Germinal center (tissue), 1 donor: ENCODE results near the gene TMEM109.
"Not testable (repeated sequence)": the region's sequence is repeated elsewhere in the genome, so short reads cannot be mapped to it uniquely, and the experiment has no call there.

Source experiments
- DNase-seq: peaks from one replicate; pipeline ENCODE4 v3.0.0; 2012; ENCODE audit warnings: mixed read lengths, low spot score

The TMEM109 gene

DNA sequence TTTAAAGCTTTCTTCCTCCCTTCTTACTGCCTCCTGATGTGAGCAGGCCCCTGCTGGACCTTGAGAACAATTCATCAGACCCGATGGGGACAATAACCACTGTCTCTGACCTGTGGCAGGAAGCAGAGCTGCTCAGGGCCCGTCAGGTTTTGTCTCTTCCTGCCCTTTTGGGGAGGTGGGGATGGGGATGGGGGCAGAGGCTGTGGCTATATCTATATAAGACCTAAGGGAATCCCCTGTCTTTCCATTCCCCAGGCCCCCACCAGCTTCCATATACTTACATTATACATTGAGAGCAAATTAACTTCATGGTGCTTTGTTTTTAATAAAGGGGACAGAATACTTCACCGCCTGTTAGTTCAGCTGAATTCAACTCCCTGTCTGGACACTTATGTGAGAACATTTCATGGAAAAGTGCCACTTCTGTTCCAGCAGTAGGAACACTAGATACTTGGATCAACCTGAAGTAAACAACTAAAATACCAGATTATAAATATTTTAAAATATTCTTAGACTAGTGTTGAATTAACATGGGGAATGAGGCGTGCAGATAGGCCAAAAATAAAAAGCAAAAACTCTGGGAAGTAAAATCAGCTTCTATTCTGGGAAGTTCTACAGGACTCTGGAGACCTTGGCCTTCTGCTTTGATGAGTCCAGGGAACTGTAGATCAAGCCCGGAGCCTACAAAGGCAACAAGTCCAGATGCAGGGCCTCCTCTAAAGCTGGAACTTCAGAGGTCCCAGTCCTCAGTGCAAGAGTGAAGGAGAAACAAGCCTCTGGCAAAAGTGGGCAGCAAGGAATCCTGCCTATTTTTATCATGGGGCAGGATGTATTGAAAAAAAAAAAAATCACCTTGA is 35.5 kb upstream of the TMEM109 start:
- no peak for DNase-seq

DNA sequence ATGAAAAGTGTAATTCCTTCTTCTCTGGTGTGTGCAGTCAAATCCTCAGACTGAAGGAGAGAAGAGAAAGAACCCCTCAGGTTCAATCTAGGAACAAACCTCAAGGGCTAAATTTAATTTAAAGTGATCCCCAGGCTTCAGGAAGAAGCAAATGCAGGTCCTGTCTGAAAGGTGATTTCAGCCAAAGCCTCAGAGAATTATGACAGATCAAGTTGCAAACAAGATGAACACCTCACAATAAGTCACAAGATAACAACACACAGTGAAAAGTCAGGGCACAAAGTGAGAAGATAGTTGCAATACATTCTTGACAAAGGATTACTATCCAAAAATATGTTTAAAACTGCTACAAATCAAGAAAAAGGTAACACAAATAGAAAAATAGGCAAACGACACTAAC is 34.9 kb upstream of the TMEM109 start:
- no peak for DNase-seq

DNA sequence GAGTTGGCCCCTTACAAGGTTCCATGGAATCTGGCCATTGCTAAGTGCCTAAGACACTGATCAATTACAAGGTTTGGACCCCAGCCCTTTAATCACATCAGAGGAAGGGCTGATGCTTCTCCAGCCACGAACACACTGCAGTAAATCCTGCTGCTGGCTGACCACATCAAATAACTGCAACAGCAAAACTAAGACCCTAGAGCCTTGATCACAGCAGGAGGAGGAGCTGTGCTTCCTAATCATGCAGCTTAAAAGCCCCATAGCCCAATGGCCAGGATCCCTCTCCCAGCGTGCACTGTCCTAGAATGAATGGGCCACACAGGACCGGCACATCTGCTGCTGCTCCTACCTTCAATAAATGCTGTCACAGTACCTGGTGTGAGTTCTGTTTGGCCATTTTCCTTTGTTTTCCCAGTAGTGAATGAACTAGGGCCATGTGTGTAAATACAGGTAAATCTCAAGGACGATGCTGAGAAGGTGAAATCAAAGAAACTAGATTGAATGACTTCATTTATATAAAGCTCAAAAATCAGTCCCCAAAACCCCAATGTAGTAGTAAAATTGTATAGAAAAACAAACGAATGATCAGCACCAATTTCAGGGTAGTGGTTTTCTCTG is 33.9 kb upstream of the TMEM109 start:
- no peak for DNase-seq

DNA sequence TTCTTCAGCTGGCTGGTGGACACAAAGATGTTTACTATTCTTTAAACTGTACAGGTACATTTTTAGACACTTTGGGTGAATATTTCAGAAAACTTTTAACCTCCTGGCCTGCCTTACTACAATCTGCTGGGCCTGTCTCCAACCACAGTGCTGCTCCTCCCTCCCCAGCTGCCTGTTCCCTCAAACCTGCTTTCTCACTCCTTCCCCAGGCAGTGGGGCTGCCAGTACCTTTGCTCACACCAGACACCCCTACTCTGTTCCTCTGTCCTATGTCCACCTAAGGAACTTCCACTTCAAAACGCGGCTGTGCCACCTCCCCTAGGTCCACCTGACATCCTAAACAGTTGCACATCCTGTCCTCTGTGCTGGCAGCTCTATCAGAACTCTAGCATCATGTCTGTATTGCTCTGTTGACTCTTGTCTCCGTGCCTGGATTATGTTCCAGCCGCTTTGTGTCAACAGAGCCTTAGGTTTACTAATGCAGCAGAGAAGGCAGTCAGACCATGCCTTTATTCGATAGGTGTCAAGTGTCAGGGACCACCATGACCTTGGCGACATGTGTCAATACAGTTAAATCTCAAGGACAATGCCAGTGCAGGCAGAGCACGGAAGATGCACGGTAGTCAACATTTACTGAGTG is 33.2 kb upstream of the TMEM109 start:
- no peak for DNase-seq

DNA sequence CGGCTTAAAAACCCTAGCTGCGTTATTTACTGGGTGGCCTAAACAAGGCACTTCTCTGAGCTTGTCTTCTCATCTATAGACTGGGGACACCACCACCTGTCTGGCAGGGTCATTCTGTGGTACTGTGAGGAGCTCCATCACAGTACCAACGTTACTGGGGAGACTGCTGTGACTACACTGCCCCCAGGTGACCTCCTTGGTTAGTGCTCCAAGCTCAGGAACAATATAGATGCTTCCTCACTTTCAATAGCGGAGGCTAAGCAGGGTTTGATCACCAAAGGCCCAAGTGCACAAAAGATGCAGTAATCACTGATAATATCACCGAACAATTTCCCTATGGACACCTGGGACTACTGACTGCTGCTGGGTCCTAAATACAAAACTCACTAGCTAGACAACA is 26.4 kb upstream of the TMEM109 start:
- peak; percentile 50 for DNase-seq

DNA sequence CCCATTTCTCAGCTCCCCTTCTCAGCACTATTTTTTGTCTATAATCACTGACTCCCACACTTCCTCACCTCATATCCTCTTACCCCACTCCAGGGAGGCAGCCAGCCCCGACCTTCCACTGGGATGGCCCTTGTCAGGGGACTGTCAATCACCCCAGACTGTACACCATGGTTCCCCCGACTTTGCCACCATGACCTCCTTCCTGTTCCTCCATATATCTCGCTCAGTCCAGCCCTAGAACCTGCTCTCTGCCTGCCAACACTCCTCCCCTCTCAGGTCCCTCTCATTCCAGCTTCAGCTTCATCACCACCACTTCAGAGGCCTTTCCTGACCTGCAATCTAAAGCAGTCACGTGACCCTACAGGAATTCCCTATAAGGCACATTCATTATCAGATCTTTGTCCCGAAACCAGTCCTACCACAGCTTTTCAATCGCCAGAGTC is 24.1 kb upstream of the TMEM109 start:
- DNase-seq: no peak

DNA sequence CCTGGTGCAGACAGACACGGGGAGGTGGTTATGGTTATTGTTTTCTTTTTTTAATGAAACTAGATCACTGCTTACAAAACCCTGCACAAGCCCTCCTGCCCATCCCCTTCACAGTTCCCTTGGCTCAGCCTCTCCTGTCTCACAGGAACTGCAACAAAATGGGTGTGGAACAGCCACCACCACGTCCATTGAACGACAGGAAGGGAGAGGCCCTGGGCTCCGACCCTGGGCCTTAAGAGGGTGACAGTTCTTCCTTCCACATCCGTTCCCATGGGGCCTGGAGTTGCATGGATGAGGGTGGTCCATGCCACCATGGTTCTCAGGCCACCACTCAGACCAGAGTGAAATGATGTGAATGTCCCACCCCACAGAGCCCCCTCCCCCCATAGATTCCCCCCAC is 23.3 kb upstream of the TMEM109 start:
- no peak for DNase-seq

DNA sequence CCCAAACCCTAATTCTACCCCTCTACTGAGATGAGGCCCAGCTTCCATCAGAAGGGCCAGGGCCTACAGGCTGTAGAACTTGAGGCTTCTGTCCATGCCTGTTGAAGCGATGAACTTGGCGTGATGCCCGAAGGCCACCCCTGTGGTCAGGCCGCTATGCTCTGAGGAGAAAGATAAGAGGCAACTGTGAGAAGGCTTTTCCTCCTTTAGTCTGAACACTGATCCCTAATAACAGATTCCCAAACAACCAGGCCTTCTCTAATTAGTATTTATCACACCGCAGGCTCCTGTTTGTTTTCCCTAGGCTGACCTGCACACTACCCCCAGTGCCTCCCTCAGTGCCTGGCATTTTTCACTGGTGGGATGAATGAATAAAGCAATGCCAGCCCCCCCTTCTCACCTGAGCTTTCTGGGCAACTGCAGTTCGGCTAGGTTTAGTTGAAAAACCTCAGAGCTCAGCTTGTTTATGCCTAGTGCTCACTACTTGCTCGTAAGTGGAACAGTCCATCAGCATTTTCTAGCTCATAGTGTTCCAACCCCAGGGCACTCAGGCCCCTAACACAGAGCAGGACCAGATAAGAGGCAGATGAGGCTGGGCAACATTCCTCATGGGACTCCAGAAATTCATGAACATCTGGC is 22.7 kb upstream of the TMEM109 start:
- DNase-seq: no peak

DNA sequence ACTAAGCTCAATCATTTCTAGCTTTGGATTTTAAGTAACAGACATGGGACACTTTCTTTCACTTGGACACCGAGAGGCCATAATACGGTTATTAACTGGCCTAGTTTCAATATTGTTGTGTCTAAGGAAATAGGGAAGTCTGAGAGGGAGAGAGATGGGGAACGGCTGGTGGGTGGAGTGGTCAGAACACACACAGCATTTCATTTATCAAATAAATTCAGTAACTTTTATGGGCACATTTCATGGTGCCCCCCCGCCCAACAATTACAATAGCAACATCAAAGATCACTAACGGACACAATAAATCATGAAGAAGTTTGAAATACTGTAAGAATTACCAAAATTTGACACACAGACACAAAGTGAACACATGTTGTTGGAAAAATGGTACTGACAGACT is 18.3 kb upstream of the TMEM109 start:
- DNase-seq: no peak

DNA sequence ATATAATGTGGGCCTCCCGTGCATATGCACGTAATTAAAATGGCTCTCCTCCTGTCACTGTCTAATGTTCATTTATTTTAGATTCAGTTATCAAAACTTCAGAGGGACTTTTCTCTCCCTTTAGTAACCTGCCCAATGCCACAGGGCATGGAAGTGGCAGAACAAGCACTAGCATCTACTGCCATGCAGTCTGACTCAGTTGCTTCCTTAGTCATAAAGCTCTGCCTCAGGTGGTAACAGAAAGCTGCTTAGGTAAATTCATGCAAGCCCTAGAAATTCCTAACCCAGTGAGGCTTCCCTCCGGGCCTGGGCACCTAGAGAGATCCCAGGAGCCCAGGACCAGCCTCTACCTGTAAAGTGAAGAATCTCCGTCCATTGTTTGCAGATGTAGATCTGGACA is 16.5 kb upstream of the TMEM109 start:
- no peak for DNase-seq

DNA sequence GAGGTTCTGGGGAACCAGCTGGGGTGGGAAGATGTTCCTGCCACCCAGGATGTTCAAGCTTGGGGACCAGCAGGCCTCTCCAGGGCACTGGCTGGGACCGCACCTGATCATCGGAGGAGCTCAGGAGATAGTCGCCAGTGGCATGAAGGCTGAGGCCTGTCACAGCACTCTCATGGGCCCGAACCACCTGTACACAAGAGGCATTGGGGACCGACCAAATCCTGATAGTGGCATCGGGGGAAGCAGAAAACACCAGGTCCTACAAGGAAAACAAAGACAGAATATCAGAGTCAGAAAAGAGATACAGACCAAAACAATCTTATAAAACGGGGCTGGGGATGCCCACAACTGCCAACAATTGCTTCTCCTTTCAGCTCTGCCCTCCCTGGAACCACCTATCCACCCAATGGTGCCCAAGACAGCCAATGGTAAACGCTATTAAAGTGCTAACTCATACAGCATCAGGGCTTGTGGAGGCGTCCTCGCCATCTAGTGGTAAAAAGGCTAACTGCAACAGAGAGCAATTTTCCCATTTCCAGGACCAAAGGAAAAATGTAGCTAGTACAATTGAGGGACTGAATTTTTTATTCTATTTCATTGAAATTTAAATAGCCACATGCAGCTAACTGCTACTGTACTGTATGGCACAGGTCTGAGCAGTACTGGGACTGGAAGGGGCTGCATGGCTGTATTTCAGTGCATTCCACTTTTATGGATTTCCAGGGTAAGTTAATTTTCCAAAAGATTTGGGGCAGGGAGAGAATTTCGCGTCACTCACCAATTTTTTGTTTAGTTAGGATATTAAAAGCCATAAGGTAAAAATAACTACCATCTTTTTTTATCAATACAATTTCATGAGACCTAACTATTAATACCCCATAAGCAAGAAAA is 14.7 kb upstream of the TMEM109 start:
- DNase-seq: peak; percentile 60

DNA sequence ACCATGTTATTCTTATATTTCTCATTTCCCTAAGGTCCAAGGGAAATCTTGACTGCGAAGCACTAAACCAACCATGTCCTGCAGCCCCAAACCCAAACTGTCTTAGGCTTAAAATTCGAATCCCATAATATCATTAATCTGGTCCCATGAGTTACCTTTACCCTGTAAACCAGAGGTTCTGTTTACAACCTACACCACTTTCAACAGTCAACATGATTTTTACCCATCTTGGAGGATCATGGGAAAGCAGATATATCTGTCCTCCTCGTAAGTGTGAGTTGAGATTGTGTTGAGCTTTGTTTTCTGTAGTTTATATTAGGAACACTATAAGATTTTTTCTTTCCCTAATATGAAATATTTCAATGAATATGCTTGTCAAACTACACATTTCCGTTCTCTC is 14.0 kb upstream of the TMEM109 start:
- DNase-seq: no peak

DNA sequence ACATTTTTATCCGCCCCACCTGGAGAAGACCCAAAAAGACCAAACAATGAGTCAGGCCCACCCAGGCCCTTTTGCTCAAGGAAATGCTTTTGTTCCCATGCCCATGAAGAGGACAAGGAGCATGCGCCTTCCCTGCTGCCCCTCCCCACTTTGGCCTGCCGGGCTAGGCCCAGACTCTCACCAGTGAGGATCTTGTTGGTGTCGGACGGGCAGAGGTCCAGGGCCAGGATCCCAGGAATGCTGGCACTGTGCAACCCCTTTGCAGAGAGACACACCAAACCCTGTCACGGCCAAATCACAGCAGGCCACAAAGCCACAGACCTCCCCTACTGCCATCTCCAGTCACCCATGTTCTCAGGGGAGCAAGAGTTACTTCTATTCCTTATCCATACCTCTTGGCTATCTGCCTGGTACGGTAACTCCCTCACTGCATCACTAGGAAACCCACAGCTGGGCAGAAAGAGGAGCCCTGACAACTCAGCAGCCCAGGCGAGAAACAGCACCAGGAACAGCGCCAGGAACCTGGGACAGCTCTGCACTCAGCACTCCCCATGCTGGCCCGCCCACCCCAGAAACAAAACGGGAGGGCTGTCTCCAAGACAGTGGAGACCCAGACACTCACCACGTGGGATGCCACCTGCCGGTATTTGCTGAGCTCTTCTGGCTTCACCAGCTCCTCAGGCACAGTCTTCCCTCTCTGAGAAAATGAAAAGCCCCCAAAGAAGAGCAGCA is 13.1 kb upstream of the TMEM109 start:
- DNase-seq: no peak

DNA sequence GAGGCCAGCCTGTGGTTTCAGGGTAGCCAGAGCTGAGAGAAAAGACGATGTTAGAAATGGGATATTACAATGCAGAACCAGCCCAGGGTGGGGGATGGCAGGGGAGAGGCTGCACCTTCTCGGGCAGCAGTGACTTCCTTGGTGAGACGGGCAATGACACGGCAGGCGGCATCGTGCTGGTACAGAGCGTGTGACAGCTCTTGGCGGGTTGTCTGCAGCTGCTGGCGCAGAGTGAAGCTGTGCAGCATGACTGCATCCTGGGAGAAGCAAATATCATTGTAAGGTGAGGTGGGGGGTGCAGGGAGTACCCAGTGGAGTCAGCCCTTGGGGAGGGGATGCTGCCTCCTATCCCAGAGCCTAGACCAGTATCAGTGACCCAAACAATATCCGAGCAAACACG is 11.3 kb upstream of the TMEM109 start:
- no peak for DNase-seq

DNA sequence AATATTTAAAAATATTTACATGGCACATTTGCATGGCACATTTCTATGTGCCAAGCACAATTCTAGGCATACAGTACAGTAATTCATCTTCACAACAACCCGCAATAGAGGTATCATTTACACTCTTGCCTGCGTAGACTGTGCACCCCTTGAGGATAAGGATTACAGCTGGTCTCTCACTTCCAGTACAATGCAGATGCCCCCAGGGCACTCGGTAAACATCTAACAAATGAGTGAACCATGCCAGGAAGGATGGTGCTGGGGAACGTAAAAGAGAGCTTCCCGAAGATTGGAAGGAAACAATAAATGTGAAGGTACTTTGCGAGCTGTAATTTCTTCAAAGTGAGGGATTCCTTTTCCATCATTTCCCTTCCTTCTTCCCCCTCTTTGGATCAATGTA is 8.9 kb upstream of the TMEM109 start:
- DNase-seq: no peak

DNA sequence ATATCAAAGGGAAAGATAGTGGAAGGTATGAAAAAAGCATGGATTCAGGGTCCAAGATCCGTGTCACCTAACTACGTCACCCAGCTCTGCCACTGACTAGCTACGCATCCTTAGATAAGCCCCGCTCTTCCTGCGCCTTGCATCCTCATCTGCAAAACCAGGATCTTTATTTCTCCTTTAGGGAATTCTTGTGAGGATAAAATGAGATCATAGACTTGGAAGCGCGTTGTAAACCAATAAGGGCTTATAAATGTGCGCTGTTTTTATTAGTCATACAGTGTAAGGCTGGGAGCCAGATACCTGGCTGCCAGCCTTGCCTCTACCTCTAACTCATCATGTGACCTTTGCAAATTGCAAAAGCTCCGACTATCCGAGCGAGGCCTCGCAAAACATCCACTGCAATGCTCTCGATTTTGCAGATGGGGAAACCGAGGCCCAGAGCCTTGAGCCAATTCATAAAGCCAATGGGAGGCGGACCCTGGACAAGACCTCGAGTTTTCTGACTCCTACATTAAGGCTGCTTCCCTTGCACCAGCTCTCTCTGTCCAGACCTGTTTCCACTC is 8.3 kb upstream of the TMEM109 start:
- no peak for DNase-seq

DNA sequence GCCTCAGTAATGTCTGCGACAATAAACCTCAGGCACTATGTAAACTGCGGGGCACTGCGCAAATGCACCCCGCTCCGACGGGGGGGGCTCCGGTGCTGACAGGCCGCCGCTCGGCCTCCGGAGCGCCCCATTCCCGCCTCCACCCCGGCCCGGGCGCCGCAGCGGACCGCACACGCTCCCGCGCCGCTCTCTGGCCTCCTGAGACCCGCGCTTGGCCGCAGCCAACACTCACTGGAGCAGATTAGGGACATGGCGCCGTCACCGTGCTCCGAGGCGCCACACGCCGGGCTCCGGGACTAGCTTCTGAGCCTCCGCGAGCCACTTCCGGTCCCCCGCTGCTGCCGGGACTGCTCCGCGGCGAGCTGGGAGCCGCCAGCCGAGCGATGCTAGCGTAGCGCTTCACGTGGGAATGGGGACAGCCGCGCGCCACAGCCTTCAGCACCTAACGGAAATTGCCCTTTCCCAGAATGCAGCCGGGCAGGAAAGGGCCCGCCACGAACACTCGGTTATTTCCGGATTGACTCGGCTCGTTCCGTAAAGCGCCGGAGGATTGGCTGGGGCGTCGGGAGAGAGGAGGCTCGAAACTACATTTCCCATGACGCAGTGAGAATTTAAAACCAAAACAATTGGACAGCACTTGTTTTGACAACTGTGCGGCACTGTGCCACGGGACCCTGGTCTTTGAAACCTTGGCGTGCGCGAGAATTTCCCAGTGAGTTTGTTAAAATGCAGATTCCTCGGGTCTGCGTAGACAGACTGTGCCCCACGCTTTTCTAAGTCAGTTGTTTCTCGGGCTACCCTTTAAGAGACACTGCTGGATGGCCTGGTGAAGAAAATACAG is 7.6 kb upstream of the TMEM109 start, which contains the start of gene PRPF19:
Gene PRPF19 (minus strand): TSS at position 454 of the 841 bp plus-strand sequence. CDS start 203 bp downstream, at position 251.
- peak; percentile 95 for DNase-seq

DNA sequence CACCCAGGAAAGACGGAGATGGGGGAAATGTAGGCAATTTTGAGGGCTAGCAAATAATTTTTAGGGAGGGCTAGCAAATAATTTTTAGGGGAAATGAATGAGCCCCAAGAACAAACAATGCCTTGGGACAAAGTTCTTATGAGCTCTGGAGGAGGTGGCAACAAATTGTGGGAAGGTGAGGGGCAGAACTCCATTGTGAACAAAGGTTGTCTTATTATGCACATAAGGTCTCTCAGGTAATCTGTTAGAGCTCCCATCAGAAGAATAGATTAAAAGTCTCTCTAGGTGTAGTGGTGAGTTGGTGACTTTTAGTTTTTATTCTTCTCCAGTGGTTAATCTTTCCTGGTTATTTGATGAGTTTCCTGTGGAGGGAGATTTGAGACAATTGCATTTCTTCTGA is 5.2 kb upstream of the TMEM109 start:
- DNase-seq: no peak

DNA sequence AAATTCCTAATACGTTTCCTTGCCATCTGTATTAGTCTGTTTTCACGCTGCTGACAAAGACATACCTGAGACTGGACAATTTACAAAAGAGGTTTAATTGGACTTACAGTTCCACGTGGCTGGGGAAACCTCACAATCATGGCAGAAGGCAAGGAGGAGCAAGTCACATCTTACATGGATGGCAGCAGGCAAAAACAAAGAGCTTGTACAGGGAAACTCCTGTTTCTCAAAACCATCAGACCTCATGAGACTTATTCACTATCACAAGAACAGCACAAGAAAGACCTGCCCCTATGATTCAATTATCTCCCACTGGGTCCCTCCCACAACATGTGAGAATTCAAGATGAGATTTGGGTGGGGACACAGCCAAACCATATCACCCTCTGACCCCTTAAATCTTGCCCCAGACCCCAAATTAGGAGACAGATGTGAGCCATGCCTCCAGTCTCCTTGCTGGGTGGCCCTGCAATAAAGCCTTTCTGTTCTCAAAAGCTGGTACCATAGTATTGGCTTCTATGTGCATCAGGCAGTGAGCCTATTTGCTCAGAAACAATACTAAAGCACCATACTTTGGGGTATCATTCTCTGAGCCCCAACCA is 4.2 kb upstream of the TMEM109 start:
- not testable (repeated sequence) for DNase-seq
